Stimulated activated CD4-positive, alpha-beta T cell treated with anti-CD3 and anti-CD28 coated beads, Interleukin-4, amount 100 ng/mL, for 1 hour (primary cell): ENCODE data around the gene ZNF70.
A peak's percentile ranks its signal among the peaks of the same experiment; 100 is the strongest.

Experiments
- DNase-seq: peaks from one replicate; pipeline ENCODE4 v3.0.0-alpha.2; 2020

ZNF70 gene

DNA sequence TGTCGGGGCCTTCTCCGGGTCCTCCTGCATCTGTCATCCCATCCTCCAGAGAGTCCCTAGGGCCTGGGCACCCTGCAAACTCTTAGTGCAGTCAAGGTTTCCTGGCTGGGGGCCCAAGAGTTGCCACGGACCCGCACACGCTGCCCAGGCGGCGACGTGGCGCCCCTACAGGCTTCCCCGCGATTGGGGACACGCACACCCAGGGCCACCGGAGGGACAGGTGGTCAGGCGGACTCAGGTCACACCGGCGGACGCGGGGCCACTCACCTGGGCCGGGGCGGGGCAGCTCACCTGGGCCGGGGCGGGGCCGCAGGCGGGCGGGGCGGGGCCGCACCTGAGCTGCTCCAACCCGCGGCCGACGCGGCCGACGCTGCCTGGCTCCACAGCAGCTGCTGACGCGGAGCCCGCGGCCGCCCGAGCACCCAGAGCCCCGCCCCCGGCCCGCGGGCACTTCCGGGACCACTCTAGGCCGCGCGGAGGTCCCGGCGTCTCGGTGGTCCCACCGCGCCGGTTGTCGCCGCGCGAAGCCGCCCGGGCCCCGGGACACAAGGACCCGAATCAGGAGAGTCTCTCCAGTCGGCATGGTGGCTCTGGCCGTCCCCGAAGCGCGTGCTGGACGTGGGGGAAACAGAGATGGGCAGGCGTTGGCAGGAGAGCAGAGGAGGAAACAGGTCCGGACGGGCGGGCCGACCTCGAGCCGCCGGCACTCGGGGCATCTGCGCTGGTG is at the start of gene ZNF70:
TSS of gene ZNF70 (minus strand) at position 399 of the 727 bp plus-strand sequence. CDS start 5,972 bp downstream, outside the sequence.
- peak; percentile 86 for DNase-seq

DNA sequence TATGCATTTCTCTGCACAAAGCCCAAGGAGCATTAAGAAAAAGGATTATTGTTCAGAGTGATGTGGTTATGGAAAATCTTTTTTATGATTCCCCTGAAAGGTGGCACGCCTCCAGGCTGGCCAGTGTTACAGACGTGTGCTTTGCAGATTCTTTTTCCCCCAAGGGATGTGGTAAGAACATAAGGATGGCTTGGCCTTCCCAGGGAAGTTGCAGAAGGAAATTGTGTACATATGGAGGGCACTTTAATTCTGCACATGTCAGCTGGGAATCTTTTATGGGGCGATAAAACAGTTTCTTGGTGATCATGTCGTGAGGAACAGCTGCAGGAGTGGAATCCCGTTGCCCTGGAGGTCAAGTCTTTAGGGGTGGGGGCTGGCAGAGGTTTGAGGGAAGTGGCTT is 45.5 kb upstream of the ZNF70 start:
- DNase-seq: no peak

DNA sequence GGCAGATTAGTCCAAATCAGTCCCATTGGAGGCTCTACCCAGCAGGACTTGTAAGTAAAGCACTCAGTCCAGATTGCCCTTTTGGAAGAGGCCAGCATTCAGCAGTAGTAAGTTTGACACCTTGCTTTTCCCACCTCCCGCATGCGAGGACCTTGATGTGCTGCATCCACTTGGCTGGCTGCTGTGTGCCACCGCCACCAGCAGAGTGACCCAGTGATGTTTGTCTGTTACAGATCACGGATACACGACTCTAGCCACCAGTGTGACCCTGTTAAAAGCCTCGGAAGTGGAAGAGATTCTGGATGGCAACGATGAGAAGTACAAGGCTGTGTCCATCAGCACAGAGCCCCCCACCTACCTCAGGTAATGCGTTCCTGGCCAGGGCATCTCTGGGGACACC is 42.4 kb upstream of the ZNF70 start:
- DNase-seq: no peak

DNA sequence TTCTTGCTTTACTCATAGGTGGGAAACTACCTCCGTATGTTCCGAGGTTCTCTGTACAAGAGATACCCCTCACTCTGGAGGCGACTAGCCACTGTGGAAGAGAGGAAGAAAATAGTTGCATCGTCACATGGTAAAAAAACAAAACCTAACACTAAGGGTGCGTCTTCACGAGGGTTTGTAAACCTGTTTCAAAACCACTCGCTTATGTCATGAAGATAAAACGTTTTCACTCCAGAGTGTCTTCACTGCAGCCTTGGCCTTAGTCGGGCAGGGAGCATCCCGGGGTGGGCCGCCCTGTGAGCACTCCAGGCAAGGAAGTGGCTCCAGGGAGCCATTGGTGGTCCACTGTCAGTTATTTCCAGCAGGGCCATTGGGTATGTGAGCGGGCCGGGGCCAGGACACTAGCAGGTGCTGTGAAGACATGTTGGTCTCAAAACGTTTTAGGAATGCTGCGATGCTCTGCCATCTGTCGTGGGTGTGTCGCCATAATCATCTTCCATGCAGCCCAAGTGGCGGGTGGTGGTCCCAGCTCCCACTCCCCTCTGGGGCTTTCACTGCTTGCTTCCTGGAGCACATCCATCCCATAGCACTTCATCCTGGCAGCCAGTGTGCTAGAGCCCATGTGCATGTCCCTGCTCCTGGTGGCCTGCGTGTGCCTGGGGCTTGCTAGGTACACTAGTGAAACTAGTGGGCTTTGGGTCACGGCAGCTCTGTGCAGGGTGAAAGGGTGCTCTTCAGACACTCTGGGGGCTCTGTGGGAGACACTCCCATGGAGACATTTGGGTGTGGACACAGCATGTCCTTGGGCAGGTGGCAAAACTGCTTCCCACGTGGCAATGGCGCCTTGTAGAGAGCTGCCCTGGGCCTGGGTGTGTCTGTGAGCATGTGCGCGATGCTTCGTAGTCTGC is 41.1 kb upstream of the ZNF70 start:
- DNase-seq: no peak

GRCh38 chr22:23790819-23791737 is 40.2 kb upstream of the ZNF70 start:
- DNase-seq: no peak

GRCh38 chr22:23789638-23790037 is 38.7 kb upstream of the ZNF70 start:
- DNase-seq: no peak

GRCh38 chr22:23789121-23789520 is 38.2 kb upstream of the ZNF70 start:
- DNase-seq: no peak

GRCh38 chr22:23787910-23788309 is 37.0 kb upstream of the ZNF70 start:
- DNase-seq: no peak

GRCh38 chr22:23787600-23787896 is 36.6 kb upstream of the ZNF70 start:
- no peak for DNase-seq

- DNase-seq: peak; percentile 92
Measured at GRCh38 chr22:23786752-23787599, 36.1 kb upstream of the ZNF70 start, which contains the start of gene SMARCB1. Gene SMARCB1 (plus strand): TSS chr22:23786966. CDS start chr22:23787170, 204 bp downstream.

DNA sequence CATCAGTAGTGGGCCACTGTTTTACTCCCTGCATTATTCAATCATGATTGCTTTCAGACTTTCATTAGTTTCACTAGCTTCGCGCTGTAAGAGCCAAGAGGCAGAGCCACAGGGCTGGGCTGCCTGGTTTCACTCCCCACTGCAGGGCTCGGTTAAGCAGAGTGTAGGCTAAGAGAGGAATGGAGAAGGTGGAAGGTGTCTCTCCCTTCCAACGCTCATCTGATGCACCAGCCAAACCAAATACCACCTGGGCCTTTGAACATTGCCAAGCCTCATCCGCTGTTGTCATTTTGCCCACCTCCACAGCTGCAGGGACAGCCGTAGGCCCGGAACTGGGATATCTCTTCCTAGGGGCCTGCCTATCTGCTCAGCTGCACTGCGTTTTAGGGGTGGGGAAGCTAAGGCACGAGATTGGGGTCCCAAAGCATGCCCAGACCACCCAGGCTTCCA is 35.4 kb upstream of the ZNF70 start:
- no peak for DNase-seq

DNA sequence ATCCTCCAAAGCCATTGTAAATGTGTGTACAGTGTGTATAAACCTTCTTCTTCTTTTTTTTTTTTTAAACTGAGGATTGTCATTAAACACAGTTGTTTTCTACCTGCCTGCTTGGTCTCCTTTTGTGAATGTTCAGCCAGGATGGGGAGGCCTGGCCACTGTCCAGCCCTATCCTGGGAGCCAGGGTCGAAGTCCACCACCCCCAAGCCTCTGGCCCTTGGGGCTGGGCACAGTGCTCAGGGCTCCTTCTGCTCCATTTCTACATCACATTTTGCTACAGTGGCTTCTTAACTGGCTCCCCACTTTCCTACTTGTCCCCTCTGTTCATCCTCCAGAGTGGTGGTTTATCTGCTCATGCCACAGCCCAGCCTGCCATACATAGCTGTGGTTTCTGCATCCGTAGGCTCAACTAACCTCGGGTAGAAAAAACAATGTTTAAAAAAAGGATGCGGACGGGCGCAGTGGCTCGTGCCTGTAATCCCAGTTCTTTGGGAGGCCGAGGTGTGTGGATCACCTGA is 33.4 kb upstream of the ZNF70 start:
- no peak for DNase-seq

DNA sequence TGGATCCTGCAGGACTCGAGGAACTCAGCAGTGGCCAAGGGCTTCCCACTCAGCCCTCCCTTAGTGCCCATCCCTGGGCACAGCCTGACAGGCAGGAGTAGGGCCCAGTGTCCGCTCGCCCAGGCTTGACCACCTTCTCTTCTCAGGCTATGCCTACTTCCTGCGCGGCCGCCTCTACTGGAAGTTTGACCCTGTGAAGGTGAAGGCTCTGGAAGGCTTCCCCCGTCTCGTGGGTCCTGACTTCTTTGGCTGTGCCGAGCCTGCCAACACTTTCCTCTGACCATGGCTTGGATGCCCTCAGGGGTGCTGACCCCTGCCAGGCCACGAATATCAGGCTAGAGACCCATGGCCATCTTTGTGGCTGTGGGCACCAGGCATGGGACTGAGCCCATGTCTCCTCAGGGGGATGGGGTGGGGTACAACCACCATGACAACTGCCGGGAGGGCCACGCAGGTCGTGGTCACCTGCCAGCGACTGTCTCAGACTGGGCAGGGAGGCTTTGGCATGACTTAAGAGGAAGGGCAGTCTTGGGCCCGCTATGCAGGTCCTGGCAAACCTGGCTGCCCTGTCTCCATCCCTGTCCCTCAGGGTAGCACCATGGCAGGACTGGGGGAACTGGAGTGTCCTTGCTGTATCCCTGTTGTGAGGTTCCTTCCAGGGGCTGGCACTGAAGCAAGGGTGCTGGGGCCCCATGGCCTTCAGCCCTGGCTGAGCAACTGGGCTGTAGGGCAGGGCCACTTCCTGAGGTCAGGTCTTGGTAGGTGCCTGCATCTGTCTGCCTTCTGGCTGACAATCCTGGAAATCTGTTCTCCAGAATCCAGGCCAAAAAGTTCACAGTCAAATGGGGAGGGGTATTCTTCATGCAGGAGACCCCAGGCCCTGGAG is 32.6 kb upstream of the ZNF70 start:
- no peak for DNase-seq

GRCh38 chr22:23782703-23783102 is 31.8 kb upstream of the ZNF70 start:
- DNase-seq: no peak

DNA sequence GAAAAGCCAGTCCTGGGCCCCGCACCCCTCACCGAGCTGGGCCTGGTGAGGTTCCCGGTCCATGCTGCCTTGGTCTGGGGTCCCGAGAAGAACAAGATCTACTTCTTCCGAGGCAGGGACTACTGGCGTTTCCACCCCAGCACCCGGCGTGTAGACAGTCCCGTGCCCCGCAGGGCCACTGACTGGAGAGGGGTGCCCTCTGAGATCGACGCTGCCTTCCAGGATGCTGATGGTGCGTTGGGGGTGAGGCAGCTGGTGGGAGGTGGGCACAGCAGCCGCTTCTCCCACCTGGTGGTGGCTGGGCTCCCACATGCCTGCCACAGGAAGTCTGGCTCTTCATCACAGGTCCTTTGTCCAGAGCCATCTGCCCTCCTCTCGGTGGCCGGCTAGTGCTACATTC is 31.3 kb upstream of the ZNF70 start:
- DNase-seq: no peak

DNA sequence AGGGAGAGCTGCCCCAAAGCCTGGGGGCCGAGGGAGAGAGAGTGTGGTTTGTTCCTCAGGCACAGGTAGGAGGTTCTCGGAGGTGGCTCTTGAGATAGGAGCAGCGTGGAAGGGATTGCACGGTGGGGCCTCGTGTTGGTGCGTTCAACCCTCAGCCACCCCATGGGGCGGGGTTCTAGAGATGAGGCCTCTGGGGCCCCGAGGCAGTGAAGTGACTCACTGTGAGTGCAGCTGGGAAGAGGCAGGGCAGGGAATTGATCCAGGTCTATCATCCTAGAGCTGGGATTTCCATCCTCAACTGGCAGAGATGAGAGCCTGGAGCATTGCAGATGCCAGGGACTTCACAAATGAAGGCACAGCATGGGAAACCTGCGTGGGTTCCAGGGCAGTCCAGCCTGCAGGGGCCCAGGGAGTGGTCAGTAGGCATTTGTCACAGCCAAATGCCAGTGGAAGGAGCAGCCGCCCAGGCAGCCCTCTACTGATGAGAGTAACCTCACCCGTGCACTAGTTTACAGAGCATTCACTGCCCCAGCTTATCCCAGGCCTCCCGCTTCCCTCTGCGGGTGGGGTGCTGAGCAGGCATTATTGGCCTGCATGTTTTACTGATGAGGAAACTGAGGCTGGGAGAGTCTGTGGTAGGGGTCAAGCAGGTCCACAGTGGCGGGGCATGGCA is 30.7 kb upstream of the ZNF70 start:
- DNase-seq: no peak

DNA sequence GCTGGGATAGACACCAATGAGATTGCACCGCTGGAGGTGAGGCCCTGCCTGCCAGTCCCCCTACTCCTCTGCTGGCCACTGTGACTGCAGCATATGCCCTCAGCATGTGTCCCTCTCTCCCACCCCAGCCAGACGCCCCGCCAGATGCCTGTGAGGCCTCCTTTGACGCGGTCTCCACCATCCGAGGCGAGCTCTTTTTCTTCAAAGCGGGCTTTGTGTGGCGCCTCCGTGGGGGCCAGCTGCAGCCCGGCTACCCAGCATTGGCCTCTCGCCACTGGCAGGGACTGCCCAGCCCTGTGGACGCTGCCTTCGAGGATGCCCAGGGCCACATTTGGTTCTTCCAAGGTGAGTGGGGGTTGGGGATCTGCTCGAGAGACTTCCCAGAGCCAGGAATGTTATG is 30.2 kb upstream of the ZNF70 start:
- DNase-seq: no peak

DNA sequence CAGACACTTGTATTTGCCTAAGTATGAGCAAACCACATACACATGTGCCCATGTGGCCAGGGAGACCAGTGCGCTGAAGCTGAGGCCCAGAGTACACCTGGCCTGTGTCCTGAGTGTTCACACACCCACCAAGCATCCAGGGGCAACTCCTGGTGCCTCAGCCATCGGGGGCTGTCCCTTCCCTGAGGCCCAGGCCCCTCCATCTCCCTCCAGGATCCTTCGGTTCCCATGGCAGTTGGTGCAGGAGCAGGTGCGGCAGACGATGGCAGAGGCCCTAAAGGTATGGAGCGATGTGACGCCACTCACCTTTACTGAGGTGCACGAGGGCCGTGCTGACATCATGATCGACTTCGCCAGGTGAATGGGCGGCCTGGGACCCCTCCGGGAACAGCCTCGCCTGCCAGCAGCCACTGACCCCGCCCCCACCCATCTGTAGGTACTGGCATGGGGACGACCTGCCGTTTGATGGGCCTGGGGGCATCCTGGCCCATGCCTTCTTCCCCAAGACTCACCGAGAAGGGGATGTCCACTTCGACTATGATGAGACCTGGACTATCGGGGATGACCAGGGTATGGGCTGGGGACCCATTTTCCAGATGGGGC is 29.3 kb upstream of the ZNF70 start:
- DNase-seq: no peak

- DNase-seq: no peak
Measured at GRCh38 chr22:23779731-23780130, 28.8 kb upstream of the ZNF70 start.

- DNase-seq: no peak
Measured at GRCh38 chr22:23779083-23779482, 28.2 kb upstream of the ZNF70 start.
